Cardiac fibroblast (primary cell): Measurements from ENCODE around the gene GRIN2C.

Experiments
- DNase-seq, 2 donors: peaks; one replicate each; pipeline versions ENCODE4 v3.0.0 to v3.0.0-alpha.2; 2010; ENCODE audit warnings: low read depth in 2 of 2
- H3K4me3 ChIP-seq, 2 donors: replicated peaks in 1 of 2; 1 replicate in 1 of 2; 2 replicates in 1 of 2; pipeline ENCODE4 v1.5.1; 2011; ENCODE audit warnings: low read depth in 2 of 2, low read length in 2 of 2, mild to moderate bottlenecking in 2 of 2, moderate library complexity in 1 of 2
- CTCF ChIP-seq: IDR thresholded peaks from one replicate; pipeline ENCODE4 v1.5.1; 2011; ENCODE audit warnings: low read depth, mild to moderate bottlenecking, low read length, inconsistent platforms

The GRIN2C gene

GRCh38 chr17:74798239-74798707 is 61.4 kb downstream of the GRIN2C start:
- TF ChIP-seq CTCF = no peak
- H3K4me3 ChIP-seq = no peak overlapping the region
- no peak for DNase-seq

GRCh38 chr17:74797824-74798223 is 61.9 kb downstream of the GRIN2C start:
- TF ChIP-seq CTCF = no peak
- DNase-seq = no peak
- no peak overlapping the region for H3K4me3 ChIP-seq

- H3K4me3 ChIP-seq = no peak overlapping the region
- TF ChIP-seq CTCF = no peak
- no peak for DNase-seq
Observed at GRCh38 chr17:74796866-74797265, 62.8 kb downstream of the GRIN2C start.

GRCh38 chr17:74796211-74796610 is 63.5 kb downstream of the GRIN2C start:
- no peak for DNase-seq
- no peak overlapping the region for H3K4me3 ChIP-seq
- no peak for TF ChIP-seq CTCF

- H3K4me3 ChIP-seq = no peak overlapping the region
- DNase-seq = no peak
- no peak for TF ChIP-seq CTCF
Observed at GRCh38 chr17:74795327-74796020, 64.2 kb downstream of the GRIN2C start.

GRCh38 chr17:74792586-74793105 is 67.0 kb downstream of the GRIN2C start:
- TF ChIP-seq CTCF = no peak
- H3K4me3 ChIP-seq = no peak overlapping the region
- DNase-seq = no peak
